ENCODE measurements around the gene LRRC32. TPM values are rescaled to one million over a fixed set of nuclear protein-coding genes. Genes with fewer than 3 reads are reported as not detected.

Gene LRRC32
- polyA plus RNA-seq, 2 of the 4 experiments (the other 2 are of a cell fraction): 0.25 to 0.62 TPM

- 59% methylated on average over 4 of the region's 4 CpGs for WGBS (ENCODE audit: missing lambda C conversion rate)
- no peak for TF ChIP-seq HOXA7 (CRISPR knock-in tag; IDR thresholded peaks at IDR 0.05)
- no peak for TF ChIP-seq MAFK (IDR thresholded peaks at IDR 0.05; ENCODE audit: partially characterized antibody)
- no peak for TF ChIP-seq FOSL2 (IDR thresholded peaks at IDR 0.05)
- TF ChIP-seq FOSL2 (CRISPR knock-in tag; IDR thresholded peaks at IDR 0.05): no peak
- TF ChIP-seq HES2 (IDR thresholded peaks at IDR 0.05): no peak
- TF ChIP-seq JUN (IDR thresholded peaks at IDR 0.05): no peak
- no peak for TF ChIP-seq SMC3 (IDR thresholded peaks at IDR 0.05)
- TF ChIP-seq BCL3 (IDR thresholded peaks at IDR 0.05): no peak
- TF ChIP-seq EHF (CRISPR knock-in tag; IDR thresholded peaks at IDR 0.05): no peak
Measured at GRCh38 chr11:76634886-76635285, 35.7 kb downstream of the LRRC32 start.

GRCh38 chr11:76632492-76632891, 38.1 kb downstream of the LRRC32 start:
- no peak for ATAC-seq
- ChIA-PET CTCF (interaction anchor here (0.9 to 1.2 kb wide), 2 partner anchors 9 to 46 kb away, joined by 3 to 4 read pairs; no protein-coding TSS in a partner anchor), POLR2A (no interaction called here)
- FAIRE-seq: no peak
- Histone ChIP-seq H3K4me1 (no peaks in the 10 kb centered on the region), H3K4me2 (no peak overlapping the region), H3K27ac (no peak overlapping the region), H3K4me3 (no peak overlapping the region), H3K9me3 (no peaks in the 10 kb centered on the region)
- no peak for DNase-seq (ENCODE audit: low read depth in 1 of 2, low spot score in 1 of 2)
- WGBS (ENCODE audit: missing lambda C conversion rate): 21% methylated on average over 2 of the region's 2 CpGs
- TF ChIP-seq HOXB13 (CRISPR knock-in tag; IDR thresholded peaks at IDR 0.05; ENCODE audit: low read depth): no peak

More at GRCh38 chr11:76634886-76635285, 35.7 kb downstream of the LRRC32 start:
- POLR2A ChIA-PET: no interaction called here
- H3K9me3 ChIP-seq: no peaks in the 10 kb centered on the region
- no peak for DNase-seq (ENCODE audit: low read depth in 1 of 2, low spot score in 1 of 2)
- H3K4me2 ChIP-seq: no peak overlapping the region
- H3K4me3 ChIP-seq: no peak overlapping the region
- no peaks in the 10 kb centered on the region for H3K4me1 ChIP-seq
- ATAC-seq: no peak
- FAIRE-seq: no peak
- CTCF ChIA-PET: interaction anchor here (0.8 kb wide), 1 partner anchor 87 kb away, joined by 3 read pairs; no protein-coding TSS in a partner anchor
- H3K27ac ChIP-seq: no peak overlapping the region

GRCh38 chr11:76631566-76632308, 38.8 kb downstream of the LRRC32 start:
- Histone ChIP-seq H3K4me1 (no peaks in the 10 kb centered on the region), H3K27ac (no peak overlapping the region), H3K4me2 (no peak overlapping the region), H3K9me3 (no peaks in the 10 kb centered on the region), H3K4me3 (no peak overlapping the region)
- TF ChIP-seq NFE2L2 (conservative IDR thresholded peaks at IDR 0.05; ENCODE audit: low read length) (no peak), HEYL (CRISPR knock-in tag; IDR thresholded peaks at IDR 0.05) (no peak), CEBPB (IDR thresholded peaks at IDR 0.05) (no peak)
- ATAC-seq: no peak
- CTCF ChIA-PET: no interaction called here
- POLR2A ChIA-PET: no interaction called here
- WGBS (ENCODE audit: missing lambda C conversion rate): 70% methylated on average over 3 of the region's 3 CpGs
- DNase-seq (ENCODE audit: low read depth in 1 of 2, low spot score in 1 of 2): no peak
- no peak for FAIRE-seq

- CTCF ChIA-PET: no interaction called here
- no peak for DNase-seq (ENCODE audit: low read depth in 1 of 2, low spot score in 1 of 2)
- TF ChIP-seq CHD4 (IDR thresholded peaks at IDR 0.05; ENCODE audit: borderline replicate concordance): no peak
- no peak for TF ChIP-seq SREBF2 (IDR thresholded peaks at IDR 0.05)
- no peak for TF ChIP-seq PHF8 (IDR thresholded peaks at IDR 0.05; ENCODE audit: borderline replicate concordance, low read depth)
- TF ChIP-seq KDM1A (IDR thresholded peaks at IDR 0.05; ENCODE audit: low read depth): no peak
- TF ChIP-seq HES2 (IDR thresholded peaks at IDR 0.05): no peak
- TF ChIP-seq GATA3 (IDR thresholded peaks at IDR 0.05; ENCODE audit: borderline replicate concordance): no peak
- TF ChIP-seq JUNB (IDR thresholded peaks at IDR 0.05): no peak
- POLR2A ChIA-PET: no interaction called here
- Histone ChIP-seq H3K4me3 (no peak overlapping the region), H3K4me2 (no peak overlapping the region), H3K4me1 (no peaks in the 10 kb centered on the region), H3K27ac (no peak overlapping the region), H3K9me3 (peaks cover 8% of the 10 kb centered on the region; the same call in 2 of the 3 replicates)
- FAIRE-seq: no peak
- no peak for ATAC-seq
- 73% methylated on average over 6 of the region's 6 CpGs for WGBS (ENCODE audit: missing lambda C conversion rate)
Measured at GRCh38 chr11:76630600-76631281, 39.8 kb downstream of the LRRC32 start.

Data from A549 (cell line).